A673 (cell line): Measurements from ENCODE around the gene NCAM2.

Experiments
- EZH2 ChIP-seq: fragments of 200-600 bp; sonication (generic); IDR thresholded peaks from 2 replicates; pipeline ENCODE4 v1.6.1; 2017; ENCODE audit warnings: borderline replicate concordance, low read depth, mild to moderate bottlenecking, mixed read lengths, antibody characterized with exemption, low read length; ENCODE audit not compliant: poor library complexity, severe bottlenecking
- TF ChIP-seq, protein P1 (sequence below): fragments of 300-800, 200-600 bp; sonication (generic); conservative IDR thresholded peaks from 2 replicates; pipeline ENCODE4 v1.5.1; 2017; ENCODE audit warnings: low read depth, mild to moderate bottlenecking, antibody characterized with exemption, low read length, moderate library complexity, mixed read lengths

DNA sequence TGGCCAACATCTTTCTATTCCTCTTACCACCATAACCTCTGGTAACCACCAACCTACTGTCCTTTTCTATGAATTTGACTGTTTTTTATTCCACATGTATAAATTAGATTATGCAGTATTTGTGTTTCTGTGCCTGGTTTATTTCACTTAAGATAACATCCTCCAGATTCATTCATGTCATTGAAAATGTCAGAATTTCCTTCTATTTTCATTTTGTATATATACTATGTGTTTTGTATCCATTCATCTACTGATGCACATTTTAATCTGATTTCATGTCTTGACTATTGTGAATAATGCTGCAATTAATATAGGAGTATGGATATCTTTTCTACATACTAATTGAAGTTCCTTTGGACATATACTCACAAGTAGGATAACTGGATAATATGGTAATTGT lies 403.2 kb downstream of the NCAM2 start:
- TF ChIP-seq, protein P1, sequence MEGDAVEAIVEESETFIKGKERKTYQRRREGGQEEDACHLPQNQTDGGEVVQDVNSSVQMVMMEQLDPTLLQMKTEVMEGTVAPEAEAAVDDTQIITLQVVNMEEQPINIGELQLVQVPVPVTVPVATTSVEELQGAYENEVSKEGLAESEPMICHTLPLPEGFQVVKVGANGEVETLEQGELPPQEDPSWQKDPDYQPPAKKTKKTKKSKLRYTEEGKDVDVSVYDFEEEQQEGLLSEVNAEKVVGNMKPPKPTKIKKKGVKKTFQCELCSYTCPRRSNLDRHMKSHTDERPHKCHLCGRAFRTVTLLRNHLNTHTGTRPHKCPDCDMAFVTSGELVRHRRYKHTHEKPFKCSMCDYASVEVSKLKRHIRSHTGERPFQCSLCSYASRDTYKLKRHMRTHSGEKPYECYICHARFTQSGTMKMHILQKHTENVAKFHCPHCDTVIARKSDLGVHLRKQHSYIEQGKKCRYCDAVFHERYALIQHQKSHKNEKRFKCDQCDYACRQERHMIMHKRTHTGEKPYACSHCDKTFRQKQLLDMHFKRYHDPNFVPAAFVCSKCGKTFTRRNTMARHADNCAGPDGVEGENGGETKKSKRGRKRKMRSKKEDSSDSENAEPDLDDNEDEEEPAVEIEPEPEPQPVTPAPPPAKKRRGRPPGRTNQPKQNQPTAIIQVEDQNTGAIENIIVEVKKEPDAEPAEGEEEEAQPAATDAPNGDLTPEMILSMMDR = no peak
- no peak for TF ChIP-seq EZH2
